ENCODE results near the gene WDFY2. TPM values are rescaled to one million over a fixed set of nuclear protein-coding genes. Genes with fewer than 3 reads are reported as not detected.

WDFY2 gene
- total RNA-seq, 1 donor from 2014 or later: 16.2 TPM

DNA sequence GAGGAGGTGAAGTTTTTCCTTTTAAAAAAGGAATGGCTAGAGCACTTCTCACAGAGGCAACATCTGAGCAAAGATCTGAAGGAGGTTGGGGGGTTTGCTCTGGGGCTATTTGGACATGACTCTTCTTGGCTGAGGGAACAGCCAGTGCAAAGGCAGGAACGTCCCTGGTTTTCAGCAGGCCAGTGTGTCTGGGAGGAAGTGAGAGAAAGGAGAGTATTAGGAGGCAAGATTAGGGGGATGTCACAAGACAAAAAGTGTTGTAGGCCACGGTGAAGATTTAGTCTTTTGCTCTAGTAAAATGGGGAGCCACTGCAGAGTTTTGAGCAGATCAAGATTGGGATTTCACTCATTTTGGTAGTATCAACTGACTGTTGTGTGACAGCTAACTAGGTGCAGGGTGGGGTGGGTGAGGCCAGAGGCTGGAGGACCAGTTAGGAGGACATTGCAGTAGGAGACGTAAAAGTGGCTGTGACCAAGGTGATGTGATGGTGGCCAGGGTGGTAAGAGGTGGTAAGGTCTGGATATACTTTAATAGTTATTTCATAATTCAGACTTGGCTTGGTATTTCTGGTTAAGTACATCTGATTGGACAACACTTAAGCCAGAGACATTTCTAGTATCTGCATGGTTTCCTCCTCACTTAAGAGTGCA is 40.6 kb downstream of the WDFY2 start:
- Histone ChIP-seq H3K4me3 (ENCODE audit: insufficient read depth, low read depth, low read length) (no peak overlapping the region), H2AFZ (ENCODE audit: low read depth, low read length) (no peak overlapping the region), H3K27me3 (ENCODE audit: insufficient read depth, low read length) (no peaks in the 10 kb centered on the region), H3K27ac (ENCODE audit: low read depth, low read length) (no peak overlapping the region), H3K4me2 (ENCODE audit: low read length) (no peak overlapping the region), H3K4me1 (ENCODE audit: insufficient read depth, low read length) (peaks cover under 1% of the 10 kb centered on the region), H3K79me2 (ENCODE audit: insufficient read depth, low read length) (peaks cover 64% of the 10 kb centered on the region), H3K36me3 (ENCODE audit: insufficient read depth, low read length) (no peaks in the 10 kb centered on the region), H4K20me1 (ENCODE audit: insufficient read depth, low read length) (peaks cover 15% of the 10 kb centered on the region), H3K9ac (ENCODE audit: low read length) (no peak overlapping the region), H3K9me3 (ENCODE audit: insufficient read depth, low read depth, low read length) (no peaks in the 10 kb centered on the region)
- H3K9me3 Mint-ChIP-seq (ENCODE audit: unreplicated experiment): no peaks in the 10 kb centered on the region
- peak overlapping the region; percentile 35 for H3K27ac Mint-ChIP-seq (ENCODE audit: unreplicated experiment)
- H3K4me3 Mint-ChIP-seq (ENCODE audit: unreplicated experiment): no peak overlapping the region
- H3K4me1 Mint-ChIP-seq (ENCODE audit: low read depth, unreplicated experiment): peaks cover 61% of the 10 kb centered on the region
- no peaks in the 10 kb centered on the region for H3K36me3 Mint-ChIP-seq (ENCODE audit: low read depth, unreplicated experiment)
- TF ChIP-seq, protein P1, sequence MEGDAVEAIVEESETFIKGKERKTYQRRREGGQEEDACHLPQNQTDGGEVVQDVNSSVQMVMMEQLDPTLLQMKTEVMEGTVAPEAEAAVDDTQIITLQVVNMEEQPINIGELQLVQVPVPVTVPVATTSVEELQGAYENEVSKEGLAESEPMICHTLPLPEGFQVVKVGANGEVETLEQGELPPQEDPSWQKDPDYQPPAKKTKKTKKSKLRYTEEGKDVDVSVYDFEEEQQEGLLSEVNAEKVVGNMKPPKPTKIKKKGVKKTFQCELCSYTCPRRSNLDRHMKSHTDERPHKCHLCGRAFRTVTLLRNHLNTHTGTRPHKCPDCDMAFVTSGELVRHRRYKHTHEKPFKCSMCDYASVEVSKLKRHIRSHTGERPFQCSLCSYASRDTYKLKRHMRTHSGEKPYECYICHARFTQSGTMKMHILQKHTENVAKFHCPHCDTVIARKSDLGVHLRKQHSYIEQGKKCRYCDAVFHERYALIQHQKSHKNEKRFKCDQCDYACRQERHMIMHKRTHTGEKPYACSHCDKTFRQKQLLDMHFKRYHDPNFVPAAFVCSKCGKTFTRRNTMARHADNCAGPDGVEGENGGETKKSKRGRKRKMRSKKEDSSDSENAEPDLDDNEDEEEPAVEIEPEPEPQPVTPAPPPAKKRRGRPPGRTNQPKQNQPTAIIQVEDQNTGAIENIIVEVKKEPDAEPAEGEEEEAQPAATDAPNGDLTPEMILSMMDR (IDR thresholded peaks at IDR 0.05; ENCODE audit: insufficient read depth, low read depth, low read length): no peak
- TF ChIP-seq EZH2 (IDR thresholded peaks at IDR 0.05; ENCODE audit: insufficient read depth, low read length): no peak
- FAIRE-seq: no peak
- no peaks in the 10 kb centered on the region for H3K27me3 Mint-ChIP-seq (ENCODE audit: low read depth, unreplicated experiment)
- DNase-seq (ENCODE audit: low read depth): no peak

DNA sequence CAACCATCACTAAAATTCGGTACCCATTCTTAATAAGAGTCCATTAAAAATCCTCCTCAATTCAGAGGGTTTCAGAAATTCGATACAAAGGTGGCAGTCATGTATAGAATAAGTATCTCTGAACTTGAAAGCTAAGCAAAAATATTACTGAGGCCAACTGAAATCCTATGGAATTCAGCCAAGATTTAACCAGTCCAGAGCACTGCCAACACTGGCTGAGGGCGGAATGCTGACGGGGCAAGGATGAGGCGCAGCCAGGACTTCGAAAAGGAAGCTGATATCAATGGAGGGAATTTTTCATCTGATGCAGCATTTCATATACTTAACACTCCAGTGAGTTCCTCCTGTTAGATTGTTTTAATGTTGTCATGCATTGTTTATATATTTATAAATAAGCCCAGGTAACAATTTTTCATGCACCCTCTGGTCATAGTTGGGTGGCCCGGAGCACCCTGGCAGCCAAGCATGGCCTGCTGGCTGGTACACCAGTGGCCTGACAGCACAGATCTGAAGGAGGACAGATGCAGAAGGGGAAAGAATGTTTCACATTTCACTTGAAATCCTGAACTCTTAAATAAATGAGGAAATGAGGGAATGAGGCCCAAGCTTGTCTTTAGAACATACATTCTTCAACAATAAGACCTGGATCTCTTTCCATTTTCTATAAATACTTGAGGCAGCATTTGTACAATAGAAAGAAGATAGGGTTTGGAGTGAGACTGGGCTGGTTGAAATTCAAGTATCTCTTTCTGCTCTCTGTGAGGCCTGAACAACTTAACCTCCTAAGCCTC is 41.5 kb downstream of the WDFY2 start:
- H3K4me1 ChIP-seq (ENCODE audit: insufficient read depth, low read length): no peaks in the 10 kb centered on the region
- no peaks in the 10 kb centered on the region for H3K9me3 ChIP-seq (ENCODE audit: insufficient read depth, low read depth, low read length)
- no peak overlapping the region for H2AFZ ChIP-seq (ENCODE audit: low read depth, low read length)
- Mint-ChIP-seq H3K27me3 (ENCODE audit: low read depth, unreplicated experiment) (no peaks in the 10 kb centered on the region), H3K9me3 (ENCODE audit: unreplicated experiment) (no peaks in the 10 kb centered on the region), H3K27ac (ENCODE audit: unreplicated experiment) (no peak overlapping the region), H3K4me3 (ENCODE audit: unreplicated experiment) (peak overlapping the region; percentile 2), H3K36me3 (ENCODE audit: low read depth, unreplicated experiment) (no peaks in the 10 kb centered on the region), H3K4me1 (ENCODE audit: low read depth, unreplicated experiment) (peaks cover 56% of the 10 kb centered on the region)
- H3K9ac ChIP-seq (ENCODE audit: low read length): no peak overlapping the region
- TF ChIP-seq, protein P1 (IDR thresholded peaks at IDR 0.05; ENCODE audit: insufficient read depth, low read depth, low read length): no peak
- no peak for TF ChIP-seq EZH2 (IDR thresholded peaks at IDR 0.05; ENCODE audit: insufficient read depth, low read length)
- H3K27me3 ChIP-seq (ENCODE audit: insufficient read depth, low read length): no peaks in the 10 kb centered on the region
- no peak for FAIRE-seq
- H3K36me3 ChIP-seq (ENCODE audit: insufficient read depth, low read length): no peaks in the 10 kb centered on the region
- H3K4me2 ChIP-seq (ENCODE audit: low read length): no peak overlapping the region
- H3K27ac ChIP-seq (ENCODE audit: low read depth, low read length): no peak overlapping the region
- H4K20me1 ChIP-seq (ENCODE audit: insufficient read depth, low read length): peaks cover 15% of the 10 kb centered on the region
- no peak for DNase-seq (ENCODE audit: low read depth)
- peaks cover 56% of the 10 kb centered on the region for H3K79me2 ChIP-seq (ENCODE audit: insufficient read depth, low read length)
- H3K4me3 ChIP-seq (ENCODE audit: insufficient read depth, low read depth, low read length): no peak overlapping the region

DNA sequence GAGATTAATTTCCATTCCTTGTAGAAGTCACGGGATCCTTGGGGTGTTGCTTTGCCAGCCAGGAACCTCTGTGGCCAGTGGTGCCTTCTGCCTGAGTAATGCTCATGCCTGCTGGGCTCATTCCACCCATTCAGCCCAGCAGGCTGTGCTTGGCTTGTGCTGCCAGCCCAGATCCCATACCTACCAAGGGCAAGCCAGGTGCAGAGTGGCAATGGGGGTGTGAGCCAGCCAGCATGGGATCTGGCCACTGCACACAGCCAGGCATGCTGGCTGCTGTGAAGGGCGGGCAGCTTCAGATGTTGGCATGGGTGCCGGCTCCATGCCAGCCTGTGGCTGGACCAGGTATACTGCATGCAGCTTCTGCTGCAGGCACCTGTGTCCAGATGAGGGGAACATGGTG is 42.5 kb downstream of the WDFY2 start:
- Histone ChIP-seq H4K20me1 (ENCODE audit: insufficient read depth, low read length) (peaks cover 15% of the 10 kb centered on the region), H3K9ac (ENCODE audit: low read length) (no peak overlapping the region), H2AFZ (ENCODE audit: low read depth, low read length) (no peak overlapping the region), H3K4me1 (ENCODE audit: insufficient read depth, low read length) (no peaks in the 10 kb centered on the region), H3K9me3 (ENCODE audit: insufficient read depth, low read depth, low read length) (no peaks in the 10 kb centered on the region), H3K27ac (ENCODE audit: low read depth, low read length) (no peak overlapping the region), H3K27me3 (ENCODE audit: insufficient read depth, low read length) (no peaks in the 10 kb centered on the region), H3K36me3 (ENCODE audit: insufficient read depth, low read length) (no peaks in the 10 kb centered on the region), H3K4me2 (ENCODE audit: low read length) (no peak overlapping the region), H3K79me2 (ENCODE audit: insufficient read depth, low read length) (peaks cover 56% of the 10 kb centered on the region), H3K4me3 (ENCODE audit: insufficient read depth, low read depth, low read length) (no peak overlapping the region)
- H3K9me3 Mint-ChIP-seq (ENCODE audit: unreplicated experiment): no peaks in the 10 kb centered on the region
- H3K4me1 Mint-ChIP-seq (ENCODE audit: low read depth, unreplicated experiment): peaks cover 56% of the 10 kb centered on the region
- no peak overlapping the region for H3K27ac Mint-ChIP-seq (ENCODE audit: unreplicated experiment)
- TF ChIP-seq EZH2 (IDR thresholded peaks at IDR 0.05; ENCODE audit: insufficient read depth, low read length): no peak
- TF ChIP-seq, protein P1 (IDR thresholded peaks at IDR 0.05; ENCODE audit: insufficient read depth, low read depth, low read length): no peak
- H3K4me3 Mint-ChIP-seq (ENCODE audit: unreplicated experiment): no peak overlapping the region
- no peaks in the 10 kb centered on the region for H3K27me3 Mint-ChIP-seq (ENCODE audit: low read depth, unreplicated experiment)
- DNase-seq (ENCODE audit: low read depth) (no peak), FAIRE-seq (no peak)
- H3K36me3 Mint-ChIP-seq (ENCODE audit: low read depth, unreplicated experiment): peaks cover 1% of the 10 kb centered on the region
